Measurements from ENCODE around the gene DYRK2.

Gene DYRK2

DNA sequence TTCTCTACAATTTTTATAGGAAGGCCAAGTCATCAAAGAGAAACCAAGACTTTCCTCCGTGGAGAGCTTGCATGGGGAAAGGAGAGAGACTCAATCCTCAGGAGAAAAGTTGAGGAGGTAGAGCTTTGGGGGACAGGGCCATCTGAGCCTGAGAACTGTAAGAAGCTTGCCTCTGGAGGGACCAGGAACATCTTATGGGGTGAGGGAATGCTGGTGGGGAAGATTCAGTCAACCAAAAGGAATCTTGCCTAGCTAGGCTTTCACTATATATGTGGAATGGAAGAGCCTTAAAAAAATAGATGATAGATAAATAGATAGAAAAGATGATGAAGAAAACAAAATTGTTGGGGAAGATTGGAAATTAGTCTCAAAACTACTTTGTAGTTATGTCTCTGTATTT, 63.5 kb downstream of the DYRK2 start:
- no peaks in the 10 kb centered on the region for H3K36me3 ChIP-seq (ENCODE audit: low read depth)
- ATAC-seq (ENCODE audit: low read depth) = no peak
- no peak overlapping the region for H3K4me3 ChIP-seq (ENCODE audit: severe bottlenecking)
- DNase-seq (ENCODE audit: low spot score) = no peak
- no peaks in the 10 kb centered on the region for H3K9me3 ChIP-seq (ENCODE audit: severe bottlenecking)
- no peak overlapping the region for H3K27ac ChIP-seq (ENCODE audit: poor library complexity, severe bottlenecking)
- H3K4me1 ChIP-seq (ENCODE audit: insufficient read depth, poor library complexity, severe bottlenecking) = peaks cover 10% of the 10 kb centered on the region
- H3K27me3 ChIP-seq (ENCODE audit: insufficient read depth, poor library complexity, severe bottlenecking) = no peaks in the 10 kb centered on the region
- TF ChIP-seq, protein P1, sequence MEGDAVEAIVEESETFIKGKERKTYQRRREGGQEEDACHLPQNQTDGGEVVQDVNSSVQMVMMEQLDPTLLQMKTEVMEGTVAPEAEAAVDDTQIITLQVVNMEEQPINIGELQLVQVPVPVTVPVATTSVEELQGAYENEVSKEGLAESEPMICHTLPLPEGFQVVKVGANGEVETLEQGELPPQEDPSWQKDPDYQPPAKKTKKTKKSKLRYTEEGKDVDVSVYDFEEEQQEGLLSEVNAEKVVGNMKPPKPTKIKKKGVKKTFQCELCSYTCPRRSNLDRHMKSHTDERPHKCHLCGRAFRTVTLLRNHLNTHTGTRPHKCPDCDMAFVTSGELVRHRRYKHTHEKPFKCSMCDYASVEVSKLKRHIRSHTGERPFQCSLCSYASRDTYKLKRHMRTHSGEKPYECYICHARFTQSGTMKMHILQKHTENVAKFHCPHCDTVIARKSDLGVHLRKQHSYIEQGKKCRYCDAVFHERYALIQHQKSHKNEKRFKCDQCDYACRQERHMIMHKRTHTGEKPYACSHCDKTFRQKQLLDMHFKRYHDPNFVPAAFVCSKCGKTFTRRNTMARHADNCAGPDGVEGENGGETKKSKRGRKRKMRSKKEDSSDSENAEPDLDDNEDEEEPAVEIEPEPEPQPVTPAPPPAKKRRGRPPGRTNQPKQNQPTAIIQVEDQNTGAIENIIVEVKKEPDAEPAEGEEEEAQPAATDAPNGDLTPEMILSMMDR (IDR thresholded peaks at IDR 0.05; ENCODE audit: poor library complexity, severe bottlenecking) = no peak

DNA sequence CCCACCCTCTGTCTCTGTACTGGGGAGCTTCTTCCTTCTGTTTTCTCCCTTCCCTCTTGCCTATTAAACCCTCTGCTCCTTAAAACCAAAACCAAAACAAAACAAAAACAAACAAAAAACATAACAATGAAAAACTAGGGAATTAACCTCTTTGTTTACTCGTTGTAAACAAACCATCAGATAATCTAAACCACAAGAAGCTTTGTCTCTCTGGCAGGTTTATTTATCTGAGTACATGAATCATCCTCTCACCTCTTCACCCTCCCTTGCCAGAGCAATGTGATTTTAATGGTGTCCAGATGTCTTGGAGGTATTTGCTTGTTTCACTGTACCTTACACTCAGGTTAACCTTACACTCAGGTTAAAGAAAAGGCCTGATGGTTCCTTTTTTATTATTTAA, 66.1 kb downstream of the DYRK2 start:
- H3K4me1 ChIP-seq (ENCODE audit: insufficient read depth, poor library complexity, severe bottlenecking) = peaks cover 10% of the 10 kb centered on the region
- no peak for DNase-seq (ENCODE audit: low spot score)
- peak; percentile 85 for ATAC-seq (ENCODE audit: low read depth)

More for the DNA sequence above, 66.1 kb downstream of the DYRK2 start:
- no peaks in the 10 kb centered on the region for H3K36me3 ChIP-seq (ENCODE audit: low read depth)
- TF ChIP-seq, protein P1 (IDR thresholded peaks at IDR 0.05; ENCODE audit: poor library complexity, severe bottlenecking) = no peak
- H3K4me3 ChIP-seq (ENCODE audit: severe bottlenecking) = no peak overlapping the region
- H3K27me3 ChIP-seq (ENCODE audit: insufficient read depth, poor library complexity, severe bottlenecking) = no peaks in the 10 kb centered on the region
- no peak overlapping the region for H3K27ac ChIP-seq (ENCODE audit: poor library complexity, severe bottlenecking)
- H3K9me3 ChIP-seq (ENCODE audit: severe bottlenecking) = no peaks in the 10 kb centered on the region

Data from RWPE2 (cell line).